ENCODE measurements around the gene PDXK. TPM values are rescaled to one million over a fixed set of nuclear protein-coding genes. Genes with fewer than 3 reads are reported as not detected.

The PDXK gene
- total RNA-seq, 1 experiment from 2014 or later, result 276 TPM

DNA sequence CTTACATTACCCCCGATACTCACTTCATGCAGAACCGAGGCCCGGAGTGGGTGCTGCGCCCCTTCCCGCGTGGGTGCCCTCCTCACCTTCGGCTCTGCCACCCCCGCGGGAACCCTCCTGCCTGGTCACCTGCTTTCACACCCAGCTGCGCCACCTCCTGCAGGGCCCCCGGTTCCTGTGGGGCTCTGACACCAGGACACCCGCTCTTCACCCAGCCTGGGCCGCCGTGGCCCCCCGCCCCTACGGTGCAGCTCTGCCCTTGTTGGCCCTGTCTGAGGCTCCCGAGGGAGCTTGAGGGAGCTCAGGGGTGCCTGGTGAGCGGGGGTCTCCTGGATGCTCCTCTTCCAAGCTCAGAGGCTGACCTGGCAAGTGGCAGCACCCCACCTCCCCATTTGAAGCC lies 89.4 kb downstream of the PDXK start:
- CTCF ChIA-PET, result interaction anchor here (0.8 kb wide), 1 partner anchor 167 kb away, joined by 3 read pairs; no protein-coding TSS in a partner anchor
- Mint-ChIP-seq H3K27me3 (ENCODE audit: insufficient read depth, unreplicated experiment) (no peaks in the 10 kb centered on the region), H3K36me3 (ENCODE audit: insufficient read depth, unreplicated experiment) (peaks cover 28% of the 10 kb centered on the region), H3K9me3 (ENCODE audit: unreplicated experiment) (no peaks in the 10 kb centered on the region), H3K4me3 (ENCODE audit: unreplicated experiment) (no peak overlapping the region), H3K27ac (ENCODE audit: unreplicated experiment) (no peak overlapping the region), H3K4me1 (ENCODE audit: low read depth, unreplicated experiment) (peaks cover 12% of the 10 kb centered on the region)
- no peak for DNase-seq
- no TSS peak for BruUV-seq (replicated peaks)
- H3K9me3 ChIP-seq, result no peaks in the 10 kb centered on the region
- TF ChIP-seq, protein P1, sequence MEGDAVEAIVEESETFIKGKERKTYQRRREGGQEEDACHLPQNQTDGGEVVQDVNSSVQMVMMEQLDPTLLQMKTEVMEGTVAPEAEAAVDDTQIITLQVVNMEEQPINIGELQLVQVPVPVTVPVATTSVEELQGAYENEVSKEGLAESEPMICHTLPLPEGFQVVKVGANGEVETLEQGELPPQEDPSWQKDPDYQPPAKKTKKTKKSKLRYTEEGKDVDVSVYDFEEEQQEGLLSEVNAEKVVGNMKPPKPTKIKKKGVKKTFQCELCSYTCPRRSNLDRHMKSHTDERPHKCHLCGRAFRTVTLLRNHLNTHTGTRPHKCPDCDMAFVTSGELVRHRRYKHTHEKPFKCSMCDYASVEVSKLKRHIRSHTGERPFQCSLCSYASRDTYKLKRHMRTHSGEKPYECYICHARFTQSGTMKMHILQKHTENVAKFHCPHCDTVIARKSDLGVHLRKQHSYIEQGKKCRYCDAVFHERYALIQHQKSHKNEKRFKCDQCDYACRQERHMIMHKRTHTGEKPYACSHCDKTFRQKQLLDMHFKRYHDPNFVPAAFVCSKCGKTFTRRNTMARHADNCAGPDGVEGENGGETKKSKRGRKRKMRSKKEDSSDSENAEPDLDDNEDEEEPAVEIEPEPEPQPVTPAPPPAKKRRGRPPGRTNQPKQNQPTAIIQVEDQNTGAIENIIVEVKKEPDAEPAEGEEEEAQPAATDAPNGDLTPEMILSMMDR (IDR thresholded peaks at IDR 0.05; ENCODE audit: insufficient read depth in 1 of 2, low read depth in 1 of 2, low read length in 1 of 2, severe bottlenecking in 1 of 2, unreplicated experiment in 1 of 2), result no peak
- POLR2A ChIA-PET, result no interaction called here
- H3K4me3 ChIP-seq (ENCODE audit: low read depth, low read length), result no peak overlapping the region
- no peaks in the 10 kb centered on the region for H3K27me3 ChIP-seq (replicated peaks; ENCODE audit: control insufficient read depth, insufficient read depth, low read length)
- H3K36me3 ChIP-seq (ENCODE audit: control insufficient read depth, insufficient read depth, low read length), result no peaks in the 10 kb centered on the region
- intact Hi-C loops (cut with micrococcal nuclease; ENCODE audit: unreplicated experiment), result no loop called here
- peaks cover 8% of the 10 kb centered on the region; the same call in 1 of the 2 replicates for H3K4me1 ChIP-seq

DNA sequence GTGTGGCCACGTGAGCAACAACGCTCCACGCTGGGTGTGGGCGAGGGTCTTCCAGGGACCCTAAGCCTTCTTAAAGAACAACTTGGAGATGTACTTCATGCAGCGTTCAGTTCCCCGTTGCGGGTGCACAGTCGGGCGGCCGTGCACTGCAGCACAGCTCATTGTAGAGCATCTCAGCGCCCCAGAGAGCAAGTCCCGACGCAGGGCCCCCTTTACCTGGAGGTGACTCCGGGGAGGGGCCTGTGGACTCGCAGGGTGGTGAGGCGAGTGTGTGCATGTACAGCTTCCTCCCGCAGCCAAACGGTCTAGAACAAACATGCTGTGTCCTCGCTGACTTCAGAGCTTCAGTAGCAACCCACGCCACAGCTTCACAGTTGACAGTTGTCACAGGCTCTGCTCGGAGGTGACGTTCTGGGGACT lies 89.9 kb downstream of the PDXK start:
- CTCF ChIA-PET, result interaction anchor here (0.8 kb wide), 1 partner anchor 166 kb away, joined by 3 read pairs; no protein-coding TSS in a partner anchor
- Mint-ChIP-seq H3K27ac (ENCODE audit: unreplicated experiment) (no peak overlapping the region), H3K36me3 (ENCODE audit: insufficient read depth, unreplicated experiment) (peaks cover 26% of the 10 kb centered on the region), H3K9me3 (ENCODE audit: unreplicated experiment) (no peaks in the 10 kb centered on the region), H3K27me3 (ENCODE audit: insufficient read depth, unreplicated experiment) (no peaks in the 10 kb centered on the region), H3K4me1 (ENCODE audit: low read depth, unreplicated experiment) (peaks cover 12% of the 10 kb centered on the region), H3K4me3 (ENCODE audit: unreplicated experiment) (no peak overlapping the region)
- H3K4me3 ChIP-seq (ENCODE audit: low read depth, low read length), result no peak overlapping the region
- no peaks in the 10 kb centered on the region for H3K36me3 ChIP-seq (ENCODE audit: control insufficient read depth, insufficient read depth, low read length)
- H3K27me3 ChIP-seq (replicated peaks; ENCODE audit: control insufficient read depth, insufficient read depth, low read length), result no peaks in the 10 kb centered on the region
- intact Hi-C loops (cut with micrococcal nuclease; ENCODE audit: unreplicated experiment), result no loop called here
- no peak for DNase-seq
- BruUV-seq (replicated peaks), result no TSS peak
- TF ChIP-seq, protein P1 (IDR thresholded peaks at IDR 0.05; ENCODE audit: insufficient read depth in 1 of 2, low read depth in 1 of 2, low read length in 1 of 2, severe bottlenecking in 1 of 2, unreplicated experiment in 1 of 2), result no peak
- POLR2A ChIA-PET, result no interaction called here
- peaks cover 8% of the 10 kb centered on the region; the same call in 1 of the 2 replicates for H3K4me1 ChIP-seq
- H3K9me3 ChIP-seq, result no peaks in the 10 kb centered on the region

DNA sequence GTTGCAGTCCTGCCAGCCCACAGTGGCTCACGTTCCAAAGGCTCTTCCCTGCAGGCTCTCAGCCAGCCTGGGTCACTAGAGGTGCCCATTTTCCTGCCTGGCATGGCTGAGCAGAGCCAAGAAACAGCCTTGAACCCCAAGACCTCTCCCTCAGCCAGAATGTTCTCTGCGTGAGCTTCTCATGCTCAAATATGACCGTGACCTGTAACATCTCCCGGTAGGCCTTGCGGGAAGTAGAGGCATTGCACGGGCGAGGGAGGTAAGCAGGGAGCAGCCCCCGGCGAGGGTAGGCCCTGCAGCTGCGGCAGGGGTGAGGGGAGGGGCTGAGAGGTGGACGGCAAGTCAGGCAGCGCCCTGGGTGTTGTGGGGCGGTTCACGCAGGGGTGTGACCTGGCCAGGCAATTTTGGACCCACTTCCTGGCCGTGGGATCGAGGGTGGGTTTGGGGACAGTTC lies 90.4 kb downstream of the PDXK start:
- BruUV-seq (replicated peaks), result no TSS peak
- H3K9me3 Mint-ChIP-seq (ENCODE audit: unreplicated experiment), result no peaks in the 10 kb centered on the region
- H3K27ac Mint-ChIP-seq (ENCODE audit: unreplicated experiment), result no peak overlapping the region
- H3K36me3 ChIP-seq (ENCODE audit: control insufficient read depth, insufficient read depth, low read length), result no peaks in the 10 kb centered on the region
- TF ChIP-seq, protein P1 (IDR thresholded peaks at IDR 0.05; ENCODE audit: insufficient read depth in 1 of 2, low read depth in 1 of 2, low read length in 1 of 2, severe bottlenecking in 1 of 2, unreplicated experiment in 1 of 2), result no peak
- H3K36me3 Mint-ChIP-seq (ENCODE audit: insufficient read depth, unreplicated experiment), result peaks cover 23% of the 10 kb centered on the region
- H3K27me3 Mint-ChIP-seq (ENCODE audit: insufficient read depth, unreplicated experiment), result no peaks in the 10 kb centered on the region
- H3K9me3 ChIP-seq, result no peaks in the 10 kb centered on the region
- DNase-seq, result no peak
- H3K4me1 ChIP-seq, result peaks cover 10% of the 10 kb centered on the region
- ChIA-PET CTCF (no interaction called here), POLR2A (no interaction called here)
- intact Hi-C loops (cut with micrococcal nuclease; ENCODE audit: unreplicated experiment), result no loop called here
- H3K4me1 Mint-ChIP-seq (ENCODE audit: low read depth, unreplicated experiment), result peaks cover 12% of the 10 kb centered on the region
- no peak overlapping the region for H3K4me3 ChIP-seq (ENCODE audit: low read depth, low read length)
- no peaks in the 10 kb centered on the region for H3K27me3 ChIP-seq (replicated peaks; ENCODE audit: control insufficient read depth, insufficient read depth, low read length)
- H3K4me3 Mint-ChIP-seq (ENCODE audit: unreplicated experiment), result no peak overlapping the region

Measured in Caco-2 (cell line).